HAP-1 (cell line): ENCODE data around the gene ZNF331.

Experiments
- DNase-seq, 2 experiments: peaks; one replicate each; pipeline ENCODE4 v3.0.0-alpha.2; 2016 to 2020; ENCODE audit warnings: low spot score in 2 of 2
- H3K27me3 ChIP-seq: fragments of 250-450 bp; sonication (Bioruptor Pico); 2 replicates; pipeline ENCODE4 v1.5.1; 2020; ENCODE audit warnings: low read depth, mild to moderate bottlenecking, moderate library complexity
- H3K36me3 ChIP-seq: fragments of 250-450 bp; sonication (Bioruptor Pico); replicated peaks from 2 replicates; pipeline ENCODE4 v1.5.1; 2020; ENCODE audit warnings: mild to moderate bottlenecking
- H3K4me1 ChIP-seq: fragments of 250-450 bp; sonication (Bioruptor Pico); 2 replicates; pipeline ENCODE4 v1.5.1; 2020; ENCODE audit warnings: mild to moderate bottlenecking
- H3K4me3 ChIP-seq: fragments of 250-450 bp; sonication (Bioruptor Pico); 2 replicates; pipeline ENCODE4 v1.5.1; 2020; ENCODE audit warnings: mild to moderate bottlenecking, moderate library complexity
- H3K9me3 ChIP-seq: fragments of 250-450 bp; sonication (Bioruptor Pico); 2 replicates; pipeline ENCODE4 v1.5.1; 2020; ENCODE audit warnings: mild to moderate bottlenecking, moderate library complexity
- in situ Hi-C: fragments of 300-500 bp; cut with MboI; formaldehyde crosslinking; loops from 3 replicates; pipeline ENCODE4 v1.14.3; 2020; ENCODE audit warnings: low sequenced_read_pairs, inconsistent platforms, mixed read lengths

ZNF331 gene

DNA sequence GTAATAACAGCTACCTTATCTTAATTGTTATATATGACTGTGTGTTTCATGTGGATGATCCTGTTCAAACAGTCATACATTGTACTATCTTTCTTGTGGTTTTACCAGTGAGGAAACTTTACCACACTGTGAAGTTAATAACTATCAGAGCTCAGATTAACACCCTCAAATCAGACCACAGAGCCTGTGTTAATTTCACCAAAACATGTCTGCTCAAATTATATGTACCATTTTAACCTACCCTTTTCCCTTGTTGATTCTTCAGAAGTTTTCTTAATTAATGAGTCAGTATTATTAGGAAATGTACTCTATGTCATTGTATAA is 1.8 kb upstream of the ZNF331 start:
- Histone ChIP-seq H3K27me3 (no peaks in the 10 kb centered on the region), H3K36me3 (peaks cover 4% of the 10 kb centered on the region; the same call in 1 of the 2 replicates), H3K4me3 (no peak overlapping the region), H3K4me1 (no peaks in the 10 kb centered on the region), H3K9me3 (no peaks in the 10 kb centered on the region)
- in situ Hi-C loops, result no loop called here
- DNase-seq, result no peak

GRCh38 chr19:53537121-53537520 is 824 bp upstream of the ZNF331 start:
- H3K4me3 ChIP-seq, result no peak overlapping the region
- H3K9me3 ChIP-seq, result no peaks in the 10 kb centered on the region
- in situ Hi-C loops, result no loop called here
- H3K4me1 ChIP-seq, result no peaks in the 10 kb centered on the region
- H3K36me3 ChIP-seq, result peaks cover 4% of the 10 kb centered on the region; the same call in 1 of the 2 replicates
- H3K27me3 ChIP-seq, result no peaks in the 10 kb centered on the region
- DNase-seq, result no peak

GRCh38 chr19:53538378-53539109 is 599 bp downstream of the ZNF331 start:
- Histone ChIP-seq H3K4me3 (no peak overlapping the region), H3K36me3 (peaks cover 4% of the 10 kb centered on the region; the same call in 1 of the 2 replicates), H3K4me1 (no peaks in the 10 kb centered on the region), H3K9me3 (no peaks in the 10 kb centered on the region), H3K27me3 (no peaks in the 10 kb centered on the region)
- no peak for DNase-seq
- in situ Hi-C loops, result no loop called here

GRCh38 chr19:53540091-53540490 is 2.1 kb downstream of the ZNF331 start:
- in situ Hi-C loops, result no loop called here
- H3K9me3 ChIP-seq, result no peaks in the 10 kb centered on the region
- no peak overlapping the region for H3K4me3 ChIP-seq
- DNase-seq, result no peak
- H3K36me3 ChIP-seq, result peaks cover 4% of the 10 kb centered on the region; the same call in 1 of the 2 replicates
- no peaks in the 10 kb centered on the region for H3K4me1 ChIP-seq
- H3K27me3 ChIP-seq, result no peaks in the 10 kb centered on the region

- DNase-seq, result no peak
- no peaks in the 10 kb centered on the region for H3K27me3 ChIP-seq
- H3K36me3 ChIP-seq, result peaks cover 4% of the 10 kb centered on the region; the same call in 1 of the 2 replicates
- H3K4me3 ChIP-seq, result no peak overlapping the region
- H3K9me3 ChIP-seq, result no peaks in the 10 kb centered on the region
- H3K4me1 ChIP-seq, result no peaks in the 10 kb centered on the region
- in situ Hi-C loops, result no loop called here
These were observed 4.0 kb downstream of the ZNF331 start for GRCh38 chr19:53541971-53542370.

DNA sequence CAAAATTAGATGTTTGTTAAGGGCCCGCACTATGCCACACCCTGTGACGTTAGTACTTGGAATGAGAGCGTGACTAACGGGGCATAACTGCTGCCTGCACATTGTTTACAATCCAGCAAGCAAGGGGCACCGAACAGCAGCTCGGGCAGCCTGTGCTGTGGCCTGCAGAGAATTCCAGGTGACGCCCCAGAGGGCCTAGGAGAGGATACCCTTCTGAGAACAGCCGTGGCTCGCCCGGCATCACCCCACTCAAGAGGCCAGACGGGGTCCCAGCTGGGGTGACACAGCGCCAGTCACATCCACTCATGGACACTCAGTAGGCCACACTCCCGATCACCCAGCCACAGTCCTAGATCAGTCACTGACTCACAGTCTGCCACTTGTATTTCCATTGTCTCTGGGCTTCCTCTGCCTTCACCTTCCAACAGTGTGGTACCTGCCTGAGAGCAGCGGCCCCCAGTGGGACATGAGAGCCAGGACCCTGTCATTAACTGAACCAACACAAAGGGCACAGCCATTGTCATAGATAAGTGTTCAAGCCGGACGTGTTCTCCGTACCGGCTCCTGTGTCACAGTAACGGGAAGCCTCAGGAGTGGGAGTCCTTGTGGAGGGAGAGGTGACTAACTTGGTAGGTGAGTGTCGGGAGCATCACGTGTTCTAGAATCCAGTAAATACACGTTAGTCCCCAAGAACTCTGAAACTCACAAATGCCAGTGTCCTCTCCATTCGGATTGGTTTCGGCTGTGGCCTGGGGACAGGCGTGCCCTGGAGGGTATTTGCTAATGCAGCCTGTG is 7.5 kb downstream of the ZNF331 start:
- H3K27me3 ChIP-seq, result no peaks in the 10 kb centered on the region
- DNase-seq, result no peak
- no peaks in the 10 kb centered on the region for H3K36me3 ChIP-seq
- in situ Hi-C loops, result no loop called here
- H3K4me1 ChIP-seq, result no peaks in the 10 kb centered on the region
- no peak overlapping the region for H3K4me3 ChIP-seq
- no peaks in the 10 kb centered on the region for H3K9me3 ChIP-seq

DNA sequence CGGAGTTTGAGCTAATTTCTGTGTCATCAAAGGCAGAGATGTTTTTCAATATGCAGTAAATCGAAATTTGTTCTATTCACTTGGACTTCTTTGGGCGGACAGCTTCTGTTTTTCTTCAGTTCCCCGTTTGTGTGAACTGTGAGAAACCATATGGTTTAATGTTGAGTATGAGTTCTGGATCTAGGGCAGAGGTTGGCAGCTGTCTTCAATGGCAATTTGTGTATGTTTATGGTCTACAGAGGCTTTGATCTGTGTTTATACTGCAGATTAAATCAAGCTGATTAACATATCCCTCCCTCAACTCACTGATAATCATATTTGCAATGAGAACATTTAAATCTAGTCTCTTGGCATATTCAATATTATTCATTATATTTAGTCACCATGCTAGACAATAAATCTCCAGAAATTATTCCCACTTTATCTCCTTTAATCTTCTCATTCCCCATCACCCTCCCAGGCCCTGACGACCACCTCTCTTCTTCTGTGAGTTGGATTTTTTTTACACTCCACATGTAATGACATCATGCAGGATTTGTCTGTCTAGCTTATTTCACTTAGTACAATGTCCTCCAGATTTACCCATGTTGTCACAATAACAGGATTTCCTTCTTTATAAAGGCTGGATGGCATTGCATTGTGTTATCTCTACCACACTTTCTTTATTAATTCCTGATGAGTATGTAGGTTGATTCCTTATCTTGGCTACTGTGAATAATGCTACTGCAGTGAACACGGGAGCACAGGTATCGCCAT is 9.0 kb downstream of the ZNF331 start:
- Histone ChIP-seq H3K4me3 (no peak overlapping the region), H3K4me1 (no peaks in the 10 kb centered on the region), H3K27me3 (no peaks in the 10 kb centered on the region), H3K36me3 (no peaks in the 10 kb centered on the region), H3K9me3 (no peaks in the 10 kb centered on the region)
- no peak for DNase-seq
- in situ Hi-C loops, result no loop called here

GRCh38 chr19:53549340-53549739 is 11.4 kb downstream of the ZNF331 start:
- no peak for DNase-seq
- no peaks in the 10 kb centered on the region for H3K27me3 ChIP-seq
- in situ Hi-C loops, result no loop called here
- H3K4me3 ChIP-seq, result no peak overlapping the region
- no peaks in the 10 kb centered on the region for H3K9me3 ChIP-seq
- H3K4me1 ChIP-seq, result no peaks in the 10 kb centered on the region
- H3K36me3 ChIP-seq, result no peaks in the 10 kb centered on the region; the same call in 1 of the 2 replicates

- no peaks in the 10 kb centered on the region for H3K9me3 ChIP-seq
- in situ Hi-C loops, result no loop called here
- H3K36me3 ChIP-seq, result no peaks in the 10 kb centered on the region; the same call in 1 of the 2 replicates
- H3K4me3 ChIP-seq, result no peak overlapping the region
- no peak for DNase-seq
- no peaks in the 10 kb centered on the region for H3K27me3 ChIP-seq
- H3K4me1 ChIP-seq, result no peaks in the 10 kb centered on the region
These were observed 14.2 kb downstream of the ZNF331 start for GRCh38 chr19:53552001-53552721.

GRCh38 chr19:53553156-53553555 is 15.2 kb downstream of the ZNF331 start:
- in situ Hi-C loops, result no loop called here
- H3K4me3 ChIP-seq, result no peak overlapping the region
- H3K4me1 ChIP-seq, result no peaks in the 10 kb centered on the region
- H3K9me3 ChIP-seq, result no peaks in the 10 kb centered on the region
- no peaks in the 10 kb centered on the region for H3K27me3 ChIP-seq
- no peaks in the 10 kb centered on the region; the same call in 1 of the 2 replicates for H3K36me3 ChIP-seq
- DNase-seq, result no peak

GRCh38 chr19:53553865-53554791 is 16.2 kb downstream of the ZNF331 start:
- in situ Hi-C loops, result no loop called here
- Histone ChIP-seq H3K4me1 (no peaks in the 10 kb centered on the region), H3K36me3 (no peaks in the 10 kb centered on the region; the same call in 1 of the 2 replicates), H3K4me3 (no peak overlapping the region), H3K9me3 (no peaks in the 10 kb centered on the region), H3K27me3 (no peaks in the 10 kb centered on the region)
- no peak for DNase-seq

- no peak for DNase-seq
- no peaks in the 10 kb centered on the region for H3K4me1 ChIP-seq
- in situ Hi-C loops, result no loop called here
- no peaks in the 10 kb centered on the region; the same call in 1 of the 2 replicates for H3K36me3 ChIP-seq
- H3K27me3 ChIP-seq, result no peaks in the 10 kb centered on the region
- H3K9me3 ChIP-seq, result no peaks in the 10 kb centered on the region
- no peak overlapping the region for H3K4me3 ChIP-seq
These were observed 16.9 kb downstream of the ZNF331 start for GRCh38 chr19:53554804-53555203.
